HepG2 (cell line): ENCODE measurements around the gene APOL4. TPM values are rescaled to one million over a fixed set of nuclear protein-coding genes. Genes with fewer than 3 reads are reported as not detected.
A peak's percentile ranks its signal among the peaks of the same experiment; 100 is the strongest.

Experiments used
- ATAC-seq: fragments of 200-7000 bp; cut with Tn5 transposase; 3 replicates; pipeline ENCODE4 v1.9.1; 2020; ENCODE audit warnings: mild to moderate bottlenecking, moderate library complexity
- BruUV-seq: library from RNA; stranded (reverse); fragments of 400-500 nt; replicated peaks from 2 replicates; lab custom pipeline; 2021; lab: Mats Ljungman, UMichigan
- CTCF ChIA-PET: fragments of 300-600 bp; formaldehyde crosslinking; extraction: SDS; loops from one replicate; lab custom pipeline; 2021; ENCODE audit warnings: low total read pairs, inconsistent platforms, low intra/inter-chr PET ratio; lab: Yijun Ruan, JAX
- POLR2A ChIA-PET: fragments of 350-600 bp; sonication (Branson Sonifier 250); formaldehyde crosslinking; loops from one replicate; lab custom pipeline; 2020; ENCODE audit warnings: antibody characterized with exemption, inconsistent platforms; lab: Yijun Ruan, JAX
- DNase-seq: peaks from one replicate; pipeline ENCODE4 v3.0.0-alpha.2; 2015; ENCODE audit warnings: low spot score
- FAIRE-seq: peaks from 3 replicates; lab custom pipeline; 2011; peaks lifted over from hg19 to GRCh38; lab: Jason Lieb, UNC
- H2AFZ ChIP-seq: one replicate; pipeline ENCODE4 v1.6.1; 2011; ENCODE audit warnings: low read length, inconsistent platforms
- H3K27ac ChIP-seq: fragments of 300-600 bp; 3 replicates; pipeline ENCODE4 v1.8.0; 2011; ENCODE audit warnings: mixed run types, mild to moderate bottlenecking, mixed read lengths, low read length, inconsistent platforms; ENCODE audit not compliant: insufficient read depth; ENCODE audit errors: extremely low read length
- H3K27me3 ChIP-seq, 2 experiments: fragments of 200-600 bp in 1 of 2; 2 replicates in 1 of 2; 3 replicates in 1 of 2; pipeline versions ENCODE4 v1.6.0 to v1.8.0; 2011; ENCODE audit warnings: low read length in 2 of 2, mild to moderate bottlenecking in 2 of 2, moderate library complexity in 2 of 2, inconsistent platforms in 1 of 2; ENCODE audit not compliant: insufficient read depth in 2 of 2, control insufficient read depth in 1 of 2
- H3K36me3 ChIP-seq, 2 experiments: fragments of 200-600 bp in 1 of 2; replicated peaks in 1 of 2; 2 replicates in 1 of 2; 3 replicates in 1 of 2; pipeline versions ENCODE4 v1.5.1 to v1.8.0; 2011; ENCODE audit warnings: low read length in 2 of 2, inconsistent platforms in 1 of 2; ENCODE audit not compliant: insufficient read depth in 2 of 2, control insufficient read depth in 1 of 2
- H3K4me1 ChIP-seq: 2 replicates; pipeline ENCODE4 v1.5.1; 2012; ENCODE audit warnings: low read length, inconsistent platforms; ENCODE audit not compliant: insufficient read depth
- H3K4me2 ChIP-seq: 2 replicates; pipeline ENCODE4 v1.6.0; 2011; ENCODE audit warnings: low read depth, low read length, inconsistent platforms
- H3K4me3 ChIP-seq, 3 experiments: fragments of 200-600 bp in 1 of 3; sonication (generic), shearing (Covaris generic) in 1 of 3; replicated peaks in 1 of 3; 2 replicates each; pipeline ENCODE4 v1.5.1; 2011 to 2016; ENCODE audit warnings: low read length in 3 of 3, inconsistent platforms in 2 of 3, low read depth in 2 of 3, mild to moderate bottlenecking in 2 of 3, control low read depth in 1 of 3, mixed read lengths in 1 of 3; ENCODE audit not compliant: insufficient read depth in 1 of 3
- H3K79me2 ChIP-seq: one replicate; pipeline ENCODE4 v1.6.1; 2011; ENCODE audit warnings: low read length, inconsistent platforms; ENCODE audit not compliant: insufficient read depth
- H3K9ac ChIP-seq: 2 replicates; pipeline ENCODE4 v1.6.0; 2011; ENCODE audit warnings: mild to moderate bottlenecking, low read depth, low read length, inconsistent platforms; ENCODE audit not compliant: insufficient read depth
- H3K9me3 ChIP-seq: 2 replicates; pipeline ENCODE4 v1.5.1; 2012; ENCODE audit warnings: mild to moderate bottlenecking, low read length
- H4K20me1 ChIP-seq: 2 replicates; pipeline ENCODE4 v1.6.0; 2011; ENCODE audit warnings: inconsistent platforms, mild to moderate bottlenecking, low read length, moderate library complexity; ENCODE audit not compliant: insufficient read depth
- AGO1 ChIP-seq: fragments of 200-400 bp; formaldehyde crosslinking; IDR thresholded peaks from 2 replicates; pipeline ENCODE4 v1.6.1; 2017; ENCODE audit warnings: mild to moderate bottlenecking, low read depth, low read length, moderate library complexity; ENCODE audit not compliant: poor library complexity, severe bottlenecking
- GATAD1 ChIP-seq: IDR thresholded peaks from 2 replicates; pipeline ENCODE4 v1.6.1; 2016; ENCODE audit warnings: missing genetic modification reagents, missing compliant biosample characterization
- MIER3 ChIP-seq: IDR thresholded peaks from 2 replicates; pipeline ENCODE4 v1.6.1; 2016; ENCODE audit warnings: missing compliant biosample characterization, borderline replicate concordance
- TEAD2 ChIP-seq: sonication (generic); formaldehyde crosslinking; IDR thresholded peaks from 2 replicates; pipeline ENCODE4 v1.9.0; 2021; ENCODE audit warnings: missing genetic modification reagents
- ZKSCAN8 ChIP-seq: IDR thresholded peaks from 2 replicates; pipeline ENCODE4 v1.6.1; 2016; ENCODE audit warnings: borderline replicate concordance, missing genetic modification reagents, missing compliant biosample characterization
- ZNF563 ChIP-seq: sonication (generic); formaldehyde crosslinking; IDR thresholded peaks from 2 replicates; pipeline ENCODE4 v1.8.0; 2022; ENCODE audit warnings: mild to moderate bottlenecking, moderate library complexity, missing genetic modification reagents
- ZNF788 ChIP-seq: sonication (generic); formaldehyde crosslinking; IDR thresholded peaks from 2 replicates; pipeline ENCODE4 v1.5.0; 2020; ENCODE audit warnings: mild to moderate bottlenecking, missing genetic modification reagents, borderline replicate concordance
- WGBS: methylation state at CpG from one replicate; pipeline ENCODE4 v1.1.6; 2017; ENCODE audit warnings: low lambda C conversion rate; 5-methylcytosine and 5-hydroxymethylcytosine counted together
- in situ Hi-C: cut with HindIII; loops from 2 replicates; pipeline ENCODE4 v1.10.0; 2017; ENCODE audit warnings: low pct_unique_long_range_greater_than_20kb; ENCODE audit not compliant: extremely low pct_ligation_motif_present
- intact Hi-C: fragments of 100-400 bp; cut with micrococcal nuclease; formaldehyde crosslinking; loops from one replicate; pipeline ENCODE4 v1.10.0; 2022; ENCODE audit not compliant: unreplicated experiment
- polyA plus RNA-seq, 8 experiments: library from polyadenylated mRNA; depleted of rRNA in 3 of 8; stranded (reverse) in 7 of 8; unstranded in 1 of 8; fragments of >200 nt; fragmentation: Illumina TruSeq in 4 of 8; extraction: Trizol in 4 of 8; gene quantifications; 2 replicates each; pipeline versions ENCODE4 v1.2.1 to v1.2.3, GENCODE V29; 2011 to 2016; ENCODE audit warnings: low read depth in 4 of 8, missing spikeins in 1 of 8, mixed read lengths in 1 of 8; ENCODE audit not compliant: insufficient read depth in 1 of 8
- total RNA-seq, 5 experiments: library from RNA; depleted of rRNA; stranded (reverse); fragments of >200 nt; fragmentation: Illumina TruSeq; extraction: Trizol; gene quantifications; 2 replicates each; pipeline ENCODE4 v1.2.3, GENCODE V29; 2016; ENCODE audit warnings: low read depth in 1 of 5
- TF ChIP-seq, protein P1 (sequence below): sonication (generic); IDR thresholded peaks from 2 replicates; pipeline ENCODE4 v1.6.1; 2016; ENCODE audit warnings: low read depth, borderline replicate concordance

APOL4 gene
- total and polyA plus RNA-seq, 2 of the 13 experiments (the other 11 are each of a cell fraction or from before 2014, with no cell fraction given): 0.77 to 2.8 TPM

DNA sequence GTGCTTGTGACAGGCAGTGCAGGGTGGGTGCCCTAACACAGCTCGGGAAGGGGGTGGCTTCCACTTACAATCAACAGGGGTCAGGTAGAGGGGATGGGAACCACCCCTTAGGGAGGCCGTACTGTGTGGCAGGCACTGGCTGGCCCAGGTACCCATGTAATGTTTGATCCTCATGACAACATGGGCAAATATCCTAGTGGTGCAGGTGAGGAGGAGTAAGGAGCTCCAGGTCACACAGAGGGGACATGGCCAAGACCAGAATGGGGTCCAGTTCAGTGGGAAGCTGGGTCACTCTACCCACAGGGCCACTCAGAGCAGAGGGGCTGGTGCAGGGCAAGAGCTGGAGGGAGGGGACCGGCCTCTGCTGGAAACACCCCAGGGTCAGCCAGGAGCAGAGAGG is 3.1 kb downstream of the APOL4 start:
- H3K4me2 ChIP-seq: no peak overlapping the region
- H3K9me3 ChIP-seq: no peaks in the 10 kb centered on the region
- H3K4me3 ChIP-seq: no peak overlapping the region
- no peak overlapping the region for H3K27ac ChIP-seq
- H4K20me1 ChIP-seq: no peaks in the 10 kb centered on the region
- WGBS: 82% methylated on average over 2 of the region's 3 CpGs
- H3K9ac ChIP-seq: no peak overlapping the region
- no peak; the same call in 2 of the 3 replicates for ATAC-seq
- intact Hi-C loops: no loop called here
- no peak for FAIRE-seq
- no TSS peak for BruUV-seq
- no peak overlapping the region for H2AFZ ChIP-seq
- H3K36me3 ChIP-seq: no peaks in the 10 kb centered on the region
- DNase-seq: no peak
- POLR2A ChIA-PET: interaction anchor here (0.7 kb wide), 1 partner anchor 61 kb away, joined by 3 read pairs; no protein-coding TSS in a partner anchor
- TF ChIP-seq ZKSCAN8 (CRISPR knock-in tag) (no peak), TEAD2 (CRISPR knock-in tag) (no peak), AGO1 (no peak), ZNF563 (CRISPR knock-in tag) (0 out of 2 replicates have a peak, but pooled peaks have one; percentile 36)
- TF ChIP-seq, all 625 proteins: peak for 1
- peaks cover 41% of the 10 kb centered on the region for H3K4me1 ChIP-seq
- no peaks in the 10 kb centered on the region for H3K27me3 ChIP-seq
- H3K79me2 ChIP-seq: no peaks in the 10 kb centered on the region
- CTCF ChIA-PET: no interaction called here
- in situ Hi-C loops: loop anchor here (5.0 kb wide), 1 partner anchor 89 kb away; no protein-coding TSS in a partner anchor

DNA sequence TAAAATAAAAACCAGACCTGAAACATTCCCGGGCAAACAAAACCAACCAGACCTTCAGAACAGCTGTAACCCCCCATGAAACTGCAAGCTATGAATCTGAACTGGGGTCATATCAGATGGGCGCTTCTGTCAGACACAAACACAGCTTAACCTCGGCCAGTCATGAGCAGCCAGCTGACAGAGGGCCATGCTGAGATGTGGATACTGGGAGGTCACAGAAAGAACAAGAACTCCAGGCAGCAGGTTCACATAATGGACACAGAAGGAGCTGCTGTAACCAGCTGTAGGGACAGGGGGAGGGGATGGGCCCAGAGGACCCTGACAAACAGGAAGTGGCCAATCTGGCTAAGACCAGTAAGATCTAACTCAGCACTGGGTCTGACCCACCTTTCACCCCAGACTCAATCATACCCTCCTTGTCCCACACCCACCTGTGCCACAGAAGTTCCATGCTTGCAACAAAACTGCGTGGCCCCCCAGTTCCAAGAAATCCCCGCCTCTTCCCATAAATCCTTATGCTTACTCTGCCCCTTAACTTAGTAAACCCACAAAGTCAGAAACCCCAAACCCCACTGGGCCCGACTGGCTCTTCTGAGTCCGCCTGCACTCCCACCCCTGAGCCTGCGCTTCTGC is 4.0 kb downstream of the APOL4 start:
- H4K20me1 ChIP-seq: no peaks in the 10 kb centered on the region
- no peak overlapping the region for H3K9ac ChIP-seq
- WGBS: 64% methylated on average over 8 of the region's 8 CpGs
- POLR2A ChIA-PET: interaction anchor here (0.7 kb wide), 1 partner anchor 62 kb away, joined by 3 read pairs; no protein-coding TSS in a partner anchor
- BruUV-seq: no TSS peak
- TF ChIP-seq GATAD1 (CRISPR knock-in tag) (no peak), MIER3 (no peak), ZNF788 (no peak)
- TF ChIP-seq, protein P1, sequence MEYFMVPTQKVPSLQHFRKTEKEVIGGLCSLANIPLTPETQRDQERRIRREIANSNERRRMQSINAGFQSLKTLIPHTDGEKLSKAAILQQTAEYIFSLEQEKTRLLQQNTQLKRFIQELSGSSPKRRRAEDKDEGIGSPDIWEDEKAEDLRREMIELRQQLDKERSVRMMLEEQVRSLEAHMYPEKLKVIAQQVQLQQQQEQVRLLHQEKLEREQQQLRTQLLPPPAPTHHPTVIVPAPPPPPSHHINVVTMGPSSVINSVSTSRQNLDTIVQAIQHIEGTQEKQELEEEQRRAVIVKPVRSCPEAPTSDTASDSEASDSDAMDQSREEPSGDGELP: 0 out of 2 replicates have a peak, but pooled peaks have one; percentile 49
- intact Hi-C loops: no loop called here
- no peaks in the 10 kb centered on the region for H3K27me3 ChIP-seq
- DNase-seq: no peak
- H3K79me2 ChIP-seq: no peaks in the 10 kb centered on the region
- no peak for FAIRE-seq
- no peaks in the 10 kb centered on the region for H3K36me3 ChIP-seq
- H3K27ac ChIP-seq: no peak overlapping the region
- H3K9me3 ChIP-seq: no peaks in the 10 kb centered on the region
- H3K4me2 ChIP-seq: no peak overlapping the region
- no peak for ATAC-seq
- no peak overlapping the region for H2AFZ ChIP-seq
- no peak overlapping the region for H3K4me3 ChIP-seq
- in situ Hi-C loops: loop anchor here (5.0 kb wide), 1 partner anchor 90 kb away; no protein-coding TSS in a partner anchor
- peaks cover 32% of the 10 kb centered on the region for H3K4me1 ChIP-seq
- CTCF ChIA-PET: no interaction called here
